ENCODE results near the gene RMI1.

DNA sequence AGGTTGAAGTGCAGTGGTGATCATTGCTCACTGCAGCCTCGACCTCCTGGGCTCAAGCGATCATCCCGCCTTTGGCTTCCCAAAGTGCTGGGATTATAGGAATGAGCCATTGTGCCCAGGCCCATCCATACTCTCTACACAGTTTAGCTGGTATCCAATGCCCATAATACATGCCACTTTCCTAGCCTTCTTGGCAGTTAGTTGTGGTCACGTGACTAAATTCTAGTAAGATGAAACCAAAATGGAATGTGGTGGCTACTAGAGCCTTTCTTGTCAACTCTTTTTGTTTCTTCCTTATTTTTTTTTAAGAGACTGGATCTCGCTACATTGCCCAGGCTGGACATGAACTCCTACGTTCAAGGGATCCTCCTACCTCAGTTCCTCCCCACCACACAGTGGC is 44.1 kb upstream of the RMI1 start:
- TF ChIP-seq, protein P1, sequence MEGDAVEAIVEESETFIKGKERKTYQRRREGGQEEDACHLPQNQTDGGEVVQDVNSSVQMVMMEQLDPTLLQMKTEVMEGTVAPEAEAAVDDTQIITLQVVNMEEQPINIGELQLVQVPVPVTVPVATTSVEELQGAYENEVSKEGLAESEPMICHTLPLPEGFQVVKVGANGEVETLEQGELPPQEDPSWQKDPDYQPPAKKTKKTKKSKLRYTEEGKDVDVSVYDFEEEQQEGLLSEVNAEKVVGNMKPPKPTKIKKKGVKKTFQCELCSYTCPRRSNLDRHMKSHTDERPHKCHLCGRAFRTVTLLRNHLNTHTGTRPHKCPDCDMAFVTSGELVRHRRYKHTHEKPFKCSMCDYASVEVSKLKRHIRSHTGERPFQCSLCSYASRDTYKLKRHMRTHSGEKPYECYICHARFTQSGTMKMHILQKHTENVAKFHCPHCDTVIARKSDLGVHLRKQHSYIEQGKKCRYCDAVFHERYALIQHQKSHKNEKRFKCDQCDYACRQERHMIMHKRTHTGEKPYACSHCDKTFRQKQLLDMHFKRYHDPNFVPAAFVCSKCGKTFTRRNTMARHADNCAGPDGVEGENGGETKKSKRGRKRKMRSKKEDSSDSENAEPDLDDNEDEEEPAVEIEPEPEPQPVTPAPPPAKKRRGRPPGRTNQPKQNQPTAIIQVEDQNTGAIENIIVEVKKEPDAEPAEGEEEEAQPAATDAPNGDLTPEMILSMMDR (IDR thresholded peaks at IDR 0.05): no peak
- no peak for TF ChIP-seq POLR2A (IDR thresholded peaks at IDR 0.05)

All from body of pancreas (tissue), 4 donors.